Activated T-cell treated with anti-CD3 and anti-CD28 coated beads, Interleukin-2, amount 50 U/mL, for 72 hours (primary cell): ENCODE measurements around the gene VANGL1. TPM values are rescaled to one million over a fixed set of nuclear protein-coding genes. Genes with fewer than 3 reads are reported as not detected.

Source experiments
- ATAC-seq, 2 donors: fragments of 150-1000 bp; cut with Tn5 transposase; replicated peaks in 1 of 2; 2 replicates each; pipeline ENCODE4 v1.10.0; 2021; ENCODE audit warnings: moderate library complexity in 2 of 2, mild to moderate bottlenecking in 1 of 2
- DNase-seq, 2 donors: peaks; one replicate each; pipeline ENCODE4 v3.0.0; 2021 to 2022; ENCODE audit warnings: mixed read lengths in 1 of 2
- H3K27ac Mint-ChIP-seq: one replicate; pipeline ENCODE4 v1.8.0; 2022; ENCODE audit warnings: mild to moderate bottlenecking, moderate library complexity, mixed read lengths
- H3K27me3 Mint-ChIP-seq: one replicate; pipeline ENCODE4 v1.8.0; 2022; ENCODE audit warnings: low read depth, mixed read lengths
- H3K36me3 Mint-ChIP-seq, 2 donors: one replicate each; pipeline ENCODE4 v1.8.0; 2022; ENCODE audit warnings: mixed read lengths in 2 of 2, mild to moderate bottlenecking in 1 of 2; ENCODE audit not compliant: insufficient read depth in 2 of 2
- H3K4me1 Mint-ChIP-seq: one replicate; pipeline ENCODE4 v1.8.0; 2022; ENCODE audit warnings: low read depth, mixed read lengths
- H3K4me3 Mint-ChIP-seq, 2 donors: one replicate each; pipeline ENCODE4 v1.8.0; 2022; ENCODE audit warnings: mild to moderate bottlenecking in 2 of 2, mixed read lengths in 2 of 2, moderate library complexity in 2 of 2
- H3K9me3 Mint-ChIP-seq, 2 donors: one replicate each; pipeline ENCODE4 v1.8.0; 2022; ENCODE audit warnings: mixed read lengths in 2 of 2
- total RNA-seq, 2 donors: library from RNA; stranded (reverse); gene quantifications; one replicate each; pipeline ENCODE4 v1.2.3, GENCODE V29; 2022

Gene VANGL1
- total RNA-seq = 1 to 10 TPM; 3.8 to 7.0 TPM

- H3K4me1 Mint-ChIP-seq = peaks cover 8% of the 10 kb centered on the region
Observed at GRCh38 chr1:115641762-115642167, at the start of gene VANGL1. TSS of gene VANGL1 (plus strand) at chr1:115641970. CDS start at chr1:115651414, 9,444 bp downstream.

GRCh38 chr1:115592264-115592663 is 49.5 kb upstream of the VANGL1 start:
- H3K9me3 Mint-ChIP-seq = no peaks in the 10 kb centered on the region
- ATAC-seq (no peak), DNase-seq (no peak)
- H3K27me3 Mint-ChIP-seq = peaks cover 5% of the 10 kb centered on the region
- H3K4me1 Mint-ChIP-seq = no peaks in the 10 kb centered on the region
- H3K4me3 Mint-ChIP-seq = no peak overlapping the region
- peaks cover 0 to 2% of the 10 kb centered on the region in 2 donors for H3K36me3 Mint-ChIP-seq
- no peak overlapping the region for H3K27ac Mint-ChIP-seq

More at GRCh38 chr1:115641762-115642167, at the start of gene VANGL1:
- ATAC-seq = peak; percentile 85 to 88
- Mint-ChIP-seq H3K9me3 (peaks cover 5 to 10% of the 10 kb centered on the region in 2 donors), H3K4me3 (peak within 1 kb of the TSS; percentile 83 to 87), H3K27ac (peak within 1 kb of the TSS; percentile 24), H3K27me3 (peaks cover 41% of the 10 kb centered on the region), H3K36me3 (peaks cover 8 to 10% of the 10 kb centered on the region in 2 donors)
- DNase-seq = peak; percentile 67 to 70

- Mint-ChIP-seq H3K27me3 (peaks cover 5% of the 10 kb centered on the region), H3K9me3 (no peaks in the 10 kb centered on the region), H3K36me3 (no peaks in the 10 kb centered on the region), H3K4me3 (no peak overlapping the region), H3K4me1 (no peaks in the 10 kb centered on the region), H3K27ac (no peak overlapping the region)
- ATAC-seq = no peak
- no peak for DNase-seq
Observed at GRCh38 chr1:115593365-115594259, 48.2 kb upstream of the VANGL1 start.

- no peak overlapping the region for H3K4me3 Mint-ChIP-seq
- peaks cover 5% of the 10 kb centered on the region for H3K27me3 Mint-ChIP-seq
- H3K27ac Mint-ChIP-seq = no peak overlapping the region
- no peaks in the 10 kb centered on the region for H3K4me1 Mint-ChIP-seq
- DNase-seq = no peak
- no peaks in the 10 kb centered on the region for H3K9me3 Mint-ChIP-seq
- no peak for ATAC-seq
- H3K36me3 Mint-ChIP-seq = no peaks in the 10 kb centered on the region
Observed at GRCh38 chr1:115594600-115594999, 47.2 kb upstream of the VANGL1 start.

GRCh38 chr1:115595279-115596079 is 46.3 kb upstream of the VANGL1 start:
- Mint-ChIP-seq H3K36me3 (no peaks in the 10 kb centered on the region), H3K27me3 (no peaks in the 10 kb centered on the region), H3K4me1 (no peaks in the 10 kb centered on the region), H3K9me3 (no peaks in the 10 kb centered on the region), H3K27ac (no peak overlapping the region), H3K4me3 (no peak overlapping the region)
- peak; percentile 60 to 69 for DNase-seq
- ATAC-seq = peak; percentile 37 to 60

GRCh38 chr1:115596080-115596780 is 45.5 kb upstream of the VANGL1 start:
- ATAC-seq = no peak
- H3K9me3 Mint-ChIP-seq = no peaks in the 10 kb centered on the region
- H3K27me3 Mint-ChIP-seq = no peaks in the 10 kb centered on the region
- H3K36me3 Mint-ChIP-seq = no peaks in the 10 kb centered on the region
- no peak overlapping the region for H3K27ac Mint-ChIP-seq
- no peak overlapping the region for H3K4me3 Mint-ChIP-seq
- DNase-seq = no peak
- no peaks in the 10 kb centered on the region for H3K4me1 Mint-ChIP-seq

GRCh38 chr1:115604508-115604907 is 37.3 kb upstream of the VANGL1 start:
- Mint-ChIP-seq H3K36me3 (no peaks in the 10 kb centered on the region), H3K9me3 (no peaks in the 10 kb centered on the region), H3K27ac (no peak overlapping the region), H3K27me3 (peaks cover 5% of the 10 kb centered on the region), H3K4me3 (no peak overlapping the region), H3K4me1 (no peaks in the 10 kb centered on the region)
- DNase-seq (no peak), ATAC-seq (no peak)

GRCh38 chr1:115606305-115606704 is 35.5 kb upstream of the VANGL1 start:
- Mint-ChIP-seq H3K36me3 (no peaks in the 10 kb centered on the region), H3K27ac (no peak overlapping the region), H3K9me3 (no peaks in the 10 kb centered on the region), H3K4me1 (no peaks in the 10 kb centered on the region), H3K4me3 (no peak overlapping the region), H3K27me3 (peaks cover 5% of the 10 kb centered on the region)
- ATAC-seq = no peak
- no peak for DNase-seq

GRCh38 chr1:115609021-115609420 is 32.7 kb upstream of the VANGL1 start:
- Mint-ChIP-seq H3K4me1 (no peaks in the 10 kb centered on the region), H3K27me3 (peaks cover 15% of the 10 kb centered on the region), H3K27ac (no peak overlapping the region), H3K9me3 (no peaks in the 10 kb centered on the region), H3K4me3 (no peak overlapping the region), H3K36me3 (no peaks in the 10 kb centered on the region)
- no peak for ATAC-seq
- no peak for DNase-seq

GRCh38 chr1:115613767-115614166 is 28.0 kb upstream of the VANGL1 start:
- H3K36me3 Mint-ChIP-seq = peaks cover 0 to 2% of the 10 kb centered on the region in 2 donors
- no peak for DNase-seq
- H3K9me3 Mint-ChIP-seq = peaks cover 2% of the 10 kb centered on the region in 2 donors
- H3K27ac Mint-ChIP-seq = no peak overlapping the region
- H3K4me1 Mint-ChIP-seq = no peaks in the 10 kb centered on the region
- no peak for ATAC-seq
- no peak overlapping the region for H3K4me3 Mint-ChIP-seq
- H3K27me3 Mint-ChIP-seq = peaks cover 25% of the 10 kb centered on the region

- H3K4me3 Mint-ChIP-seq = no peak overlapping the region
- ATAC-seq (no peak), DNase-seq (no peak)
- H3K9me3 Mint-ChIP-seq = peaks cover 11 to 13% of the 10 kb centered on the region in 2 donors
- H3K27me3 Mint-ChIP-seq = peaks cover 1% of the 10 kb centered on the region
- peaks cover 8 to 10% of the 10 kb centered on the region in 2 donors for H3K36me3 Mint-ChIP-seq
- H3K4me1 Mint-ChIP-seq = no peaks in the 10 kb centered on the region
- H3K27ac Mint-ChIP-seq = no peak overlapping the region
Observed at GRCh38 chr1:115620453-115620852, 21.3 kb upstream of the VANGL1 start.

- Mint-ChIP-seq H3K4me3 (no peak overlapping the region), H3K27ac (no peak overlapping the region), H3K27me3 (no peaks in the 10 kb centered on the region), H3K9me3 (peaks cover 11 to 13% of the 10 kb centered on the region in 2 donors), H3K36me3 (peaks cover 8% of the 10 kb centered on the region in 2 donors), H3K4me1 (no peaks in the 10 kb centered on the region)
- DNase-seq (no peak), ATAC-seq (no peak)
Observed at GRCh38 chr1:115620950-115621349, 20.8 kb upstream of the VANGL1 start.

- H3K27ac Mint-ChIP-seq = no peak overlapping the region
- H3K4me1 Mint-ChIP-seq = no peaks in the 10 kb centered on the region
Observed at GRCh38 chr1:115624859-115625258, 16.9 kb upstream of the VANGL1 start.

More at GRCh38 chr1:115624859-115625258, 16.9 kb upstream of the VANGL1 start:
- Mint-ChIP-seq H3K4me3 (no peak overlapping the region), H3K9me3 (peaks cover 10 to 14% of the 10 kb centered on the region in 2 donors), H3K36me3 (peaks cover 6 to 11% of the 10 kb centered on the region in 2 donors), H3K27me3 (peaks cover 24% of the 10 kb centered on the region)
- DNase-seq (no peak), ATAC-seq (no peak)
